Measurements from ENCODE around the gene PITX3.

DNA sequence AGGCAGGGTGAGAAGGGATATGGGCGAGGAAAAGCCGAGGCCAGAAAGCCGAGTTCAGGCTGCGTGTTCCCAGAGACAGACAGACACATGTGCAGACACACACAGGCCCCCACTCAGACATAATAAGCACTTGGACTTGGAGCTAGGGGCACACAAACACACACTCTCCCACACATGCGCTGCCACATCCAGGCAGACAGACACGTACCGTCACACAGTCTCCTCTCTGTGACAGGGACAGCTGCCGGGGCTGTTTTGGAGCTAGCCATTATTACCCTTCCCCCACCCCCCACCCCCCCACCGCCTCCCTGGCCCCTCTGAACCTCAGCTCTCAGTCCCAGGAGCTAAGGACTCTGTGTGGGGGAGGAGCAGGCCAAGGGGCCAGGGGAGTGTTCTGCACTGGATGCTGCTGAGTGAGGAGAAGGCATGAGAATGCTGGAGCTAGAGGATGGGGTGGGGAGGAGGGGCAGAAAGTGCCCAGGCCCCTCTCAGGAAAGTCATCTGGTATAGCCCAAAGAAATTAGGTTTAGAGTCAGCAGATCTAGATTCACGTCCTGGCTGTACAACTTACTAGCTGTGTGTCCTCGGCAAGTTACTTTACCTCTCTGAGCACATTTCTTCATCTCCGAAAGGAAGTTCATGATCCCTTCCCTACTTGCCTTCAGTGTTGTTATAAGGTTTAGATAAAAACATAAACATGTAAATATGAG is 6.3 kb downstream of the PITX3 start:
- TF ChIP-seq, protein P1, sequence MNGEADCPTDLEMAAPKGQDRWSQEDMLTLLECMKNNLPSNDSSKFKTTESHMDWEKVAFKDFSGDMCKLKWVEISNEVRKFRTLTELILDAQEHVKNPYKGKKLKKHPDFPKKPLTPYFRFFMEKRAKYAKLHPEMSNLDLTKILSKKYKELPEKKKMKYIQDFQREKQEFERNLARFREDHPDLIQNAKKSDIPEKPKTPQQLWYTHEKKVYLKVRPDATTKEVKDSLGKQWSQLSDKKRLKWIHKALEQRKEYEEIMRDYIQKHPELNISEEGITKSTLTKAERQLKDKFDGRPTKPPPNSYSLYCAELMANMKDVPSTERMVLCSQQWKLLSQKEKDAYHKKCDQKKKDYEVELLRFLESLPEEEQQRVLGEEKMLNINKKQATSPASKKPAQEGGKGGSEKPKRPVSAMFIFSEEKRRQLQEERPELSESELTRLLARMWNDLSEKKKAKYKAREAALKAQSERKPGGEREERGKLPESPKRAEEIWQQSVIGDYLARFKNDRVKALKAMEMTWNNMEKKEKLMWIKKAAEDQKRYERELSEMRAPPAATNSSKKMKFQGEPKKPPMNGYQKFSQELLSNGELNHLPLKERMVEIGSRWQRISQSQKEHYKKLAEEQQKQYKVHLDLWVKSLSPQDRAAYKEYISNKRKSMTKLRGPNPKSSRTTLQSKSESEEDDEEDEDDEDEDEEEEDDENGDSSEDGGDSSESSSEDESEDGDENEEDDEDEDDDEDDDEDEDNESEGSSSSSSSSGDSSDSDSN (IDR thresholded peaks at IDR 0.05; ENCODE audit: borderline replicate concordance in 1 of 2, low read depth in 2 of 2, low read length in 2 of 2) = no peak
- TF ChIP-seq, protein P2, sequence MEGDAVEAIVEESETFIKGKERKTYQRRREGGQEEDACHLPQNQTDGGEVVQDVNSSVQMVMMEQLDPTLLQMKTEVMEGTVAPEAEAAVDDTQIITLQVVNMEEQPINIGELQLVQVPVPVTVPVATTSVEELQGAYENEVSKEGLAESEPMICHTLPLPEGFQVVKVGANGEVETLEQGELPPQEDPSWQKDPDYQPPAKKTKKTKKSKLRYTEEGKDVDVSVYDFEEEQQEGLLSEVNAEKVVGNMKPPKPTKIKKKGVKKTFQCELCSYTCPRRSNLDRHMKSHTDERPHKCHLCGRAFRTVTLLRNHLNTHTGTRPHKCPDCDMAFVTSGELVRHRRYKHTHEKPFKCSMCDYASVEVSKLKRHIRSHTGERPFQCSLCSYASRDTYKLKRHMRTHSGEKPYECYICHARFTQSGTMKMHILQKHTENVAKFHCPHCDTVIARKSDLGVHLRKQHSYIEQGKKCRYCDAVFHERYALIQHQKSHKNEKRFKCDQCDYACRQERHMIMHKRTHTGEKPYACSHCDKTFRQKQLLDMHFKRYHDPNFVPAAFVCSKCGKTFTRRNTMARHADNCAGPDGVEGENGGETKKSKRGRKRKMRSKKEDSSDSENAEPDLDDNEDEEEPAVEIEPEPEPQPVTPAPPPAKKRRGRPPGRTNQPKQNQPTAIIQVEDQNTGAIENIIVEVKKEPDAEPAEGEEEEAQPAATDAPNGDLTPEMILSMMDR (IDR thresholded peaks at IDR 0.05 in 2 of 3, conservative IDR thresholded peaks at IDR 0.05 in 1 of 3; ENCODE audit: insufficient read depth in 2 of 3, low read depth in 1 of 3, low read length in 3 of 3) = no peak
